GM12891 (cell line): ENCODE results near the gene CYFIP1.

Experiments
- PAX5 ChIP-seq: IDR thresholded peaks from 2 replicates; pipeline ENCODE4 v1.6.1; 2011; ENCODE audit warnings: low read length, moderate library complexity, mild to moderate bottlenecking; ENCODE audit not compliant: insufficient read depth, severe bottlenecking
- POLR2A ChIP-seq: IDR thresholded peaks from 2 replicates; pipeline ENCODE4 v1.6.1; 2011; ENCODE audit warnings: low read depth, low read length, control low read depth
- POLR2AphosphoS5 ChIP-seq: IDR thresholded peaks from 2 replicates; pipeline ENCODE4 v1.6.1; 2011; ENCODE audit warnings: low read depth, low read length, control low read depth
- POU2F2 ChIP-seq: IDR thresholded peaks from 2 replicates; pipeline ENCODE4 v1.6.1; 2011; ENCODE audit warnings: low read depth, mild to moderate bottlenecking, control low read depth, low read length, moderate library complexity
- TAF1 ChIP-seq: IDR thresholded peaks from 2 replicates; pipeline ENCODE4 v1.6.1; 2011; ENCODE audit warnings: low read depth, low read length, control low read depth

GRCh38 chr15:22892333-22892732 lies 87.8 kb downstream of the CYFIP1 start:
- TF ChIP-seq POLR2AphosphoS5 (no peak), POLR2A (no peak), PAX5 (no peak), TAF1 (no peak), POU2F2 (no peak)
